Spleen (tissue), 11 donors: Measurements from ENCODE around the gene DGKG. TPM values are rescaled to one million over a fixed set of nuclear protein-coding genes. Genes with fewer than 3 reads are reported as not detected.

Experiments used
- DNase-seq: peaks from one replicate; pipeline ENCODE4 v3.0.0-alpha.2; 2020
- H3K27ac ChIP-seq, 8 donors: fragments of 200-600 bp; sonication (generic) in 7 of 8; 1 replicate in 4 of 8; 2 replicates in 4 of 8; pipeline versions ENCODE4 v1.5.0 to v1.8.0; 2016 to 2021; ENCODE audit warnings: inconsistent platforms in 4 of 8, mild to moderate bottlenecking in 4 of 8, moderate library complexity in 1 of 8
- H3K27me3 ChIP-seq, 7 donors: fragments of 200-600 bp; sonication (generic) in 6 of 7; replicated peaks in 1 of 7; 1 replicate in 4 of 7; 2 replicates in 3 of 7; pipeline versions ENCODE4 v1.5.0 to v1.8.0; 2016 to 2021; ENCODE audit warnings: inconsistent platforms in 3 of 7, mild to moderate bottlenecking in 1 of 7
- H3K36me3 ChIP-seq, 6 donors: fragments of 200-600 bp; sonication (generic) in 5 of 6; 1 replicate in 4 of 6; 2 replicates in 2 of 6; pipeline versions ENCODE4 v1.5.0 to v1.8.0; 2016 to 2021; ENCODE audit warnings: inconsistent platforms in 2 of 6
- H3K4me1 ChIP-seq, 6 donors: fragments of 200-600 bp; sonication (generic) in 5 of 6; 1 replicate in 3 of 6; 2 replicates in 3 of 6; pipeline versions ENCODE4 v1.5.0 to v1.8.0; 2016 to 2021; ENCODE audit warnings: inconsistent platforms in 3 of 6
- H3K4me3 ChIP-seq, 8 donors: fragments of 200-600 bp; sonication (generic) in 7 of 8; 1 replicate in 4 of 8; 2 replicates in 4 of 8; pipeline versions ENCODE4 v1.5.0 to v1.8.0; 2016 to 2021; ENCODE audit warnings: inconsistent platforms in 4 of 8, mild to moderate bottlenecking in 4 of 8, moderate library complexity in 2 of 8
- H3K9me3 ChIP-seq, 8 donors: fragments of 200-600 bp; sonication (generic) in 7 of 8; 1 replicate in 4 of 8; 2 replicates in 4 of 8; pipeline versions ENCODE4 v1.5.0 to v1.8.0; 2016 to 2021; ENCODE audit warnings: inconsistent platforms in 4 of 8
- CTCF ChIP-seq, 11 experiments: fragments of 200-600 bp in 7 of 11; fragments of 450-650 bp in 4 of 11; sonication (generic) in 4 of 11; IDR thresholded peaks in 8 of 11; conservative IDR thresholded peaks in 3 of 11; 1 replicate in 7 of 11; 2 replicates in 4 of 11; pipeline versions ENCODE4 v1.4.0 to v1.8.0; 2016 to 2021; ENCODE audit warnings: antibody characterized with exemption in 11 of 11, inconsistent platforms in 4 of 11, mild to moderate bottlenecking in 1 of 11
- POLR2A ChIP-seq, 3 donors: fragments of 450-650 bp; IDR thresholded peaks; one replicate each; pipeline ENCODE4 v1.5.1; 2017; ENCODE audit warnings: antibody characterized with exemption in 3 of 3, mild to moderate bottlenecking in 1 of 3
- POLR2AphosphoS5 ChIP-seq, 3 donors: sonication (generic); formaldehyde crosslinking; IDR thresholded peaks; one replicate each; pipeline ENCODE4 v1.5.1; 2017; ENCODE audit warnings: antibody characterized with exemption in 3 of 3
- WGBS, 5 donors: extraction: QIAGEN DNeasy Blood & Tissue Kit in 3 of 5; methylation state at CpG; one replicate each; pipeline versions ENCODE4 v1.1.5 to v1.1.7; 2013 to 2018; 5-methylcytosine and 5-hydroxymethylcytosine counted together
- intact Hi-C: fragments of 100-400 bp; cut with DNase I; formaldehyde crosslinking; loops from one replicate; pipeline ENCODE4 v1.15.0; 2023; ENCODE audit warnings: low total_unique reads
- polyA plus RNA-seq, 3 donors: library from polyadenylated mRNA; stranded (reverse); fragments of 200-250 nt; gene quantifications; one replicate each; pipeline ENCODE4 v1.2.1, GENCODE V29; 2013
- total RNA-seq, 7 donors: library from RNA; depleted of rRNA in 3 of 7; stranded (reverse); fragments of >200 nt in 3 of 7; fragmentation: NEBNext Ultra II Directional in 4 of 7; extraction: Animal tissue kit (Norgen Biotek cat#: 25700) in 4 of 7; gene quantifications; one replicate each; pipeline versions ENCODE4 v1.1.0 to v1.2.1, GENCODE V29; 2016 to 2021
- donor health status: healthy with polysubstance abuse.
- donor health status: DM: no; HTN: no; CAD: no; lungs with moderate emphysema.
- donor health status: DM: no; HTN: no; CAD: no.
- donor health status: Bipolar disorder and iron deficiency.
- donor health status: healthy.
- donor health status: DM: no; HTN: no; CAD: no.
- donor health status: DM: yes; HTN: yes; CAD: no.

Gene DGKG
- total and polyA plus RNA-seq, 10 donors = 0.22 to 7.7 (median 5.4) TPM

GRCh38 chr3:186317478-186317877 is 44.6 kb downstream of the DGKG start:
- 87 to 93% (median 90%) methylated on average over 7 of the region's 7 CpGs for WGBS, 5 donors
- DNase-seq = no peak
- Histone ChIP-seq H3K27me3 (no peaks in the 10 kb centered on the region), H3K27ac (no peak overlapping the region), H3K9me3 (no peaks in the 10 kb centered on the region), H3K4me1 (no peaks in the 10 kb centered on the region), H3K36me3 (peaks cover 0 to 45% (median 0%) of the 10 kb centered on the region in 6 donors), H3K4me3 (no peak overlapping the region)
- TF ChIP-seq POLR2A (IDR thresholded peaks at IDR 0.05) (no peak), CTCF (IDR thresholded peaks at IDR 0.05 in 8 of 11, conservative IDR thresholded peaks at IDR 0.05 in 3 of 11) (no peak), POLR2AphosphoS5 (IDR thresholded peaks at IDR 0.05) (no peak)
- intact Hi-C loops = no loop called here

GRCh38 chr3:186316666-186317260 is 45.3 kb downstream of the DGKG start:
- intact Hi-C loops = no loop called here
- no peak overlapping the region for H3K27ac ChIP-seq
- H3K36me3 ChIP-seq = peaks cover 0 to 45% (median 0%) of the 10 kb centered on the region in 6 donors
- H3K4me1 ChIP-seq = no peaks in the 10 kb centered on the region
- no peaks in the 10 kb centered on the region for H3K27me3 ChIP-seq
- DNase-seq = no peak
- TF ChIP-seq POLR2AphosphoS5 (IDR thresholded peaks at IDR 0.05) = no peak
- no peak for TF ChIP-seq CTCF (IDR thresholded peaks at IDR 0.05 in 8 of 11, conservative IDR thresholded peaks at IDR 0.05 in 3 of 11)
- TF ChIP-seq POLR2A (IDR thresholded peaks at IDR 0.05) = no peak
- no peaks in the 10 kb centered on the region for H3K9me3 ChIP-seq
- no peak overlapping the region for H3K4me3 ChIP-seq
- WGBS, 5 donors = 92 to 95% (median 93%) methylated on average over 9 of the region's 9 CpGs

GRCh38 chr3:186315581-186316354 is 46.3 kb downstream of the DGKG start:
- Histone ChIP-seq H3K27ac (no peak overlapping the region), H3K9me3 (no peaks in the 10 kb centered on the region), H3K4me1 (no peaks in the 10 kb centered on the region), H3K4me3 (no peak overlapping the region), H3K36me3 (peaks cover 0 to 45% (median 0%) of the 10 kb centered on the region in 6 donors), H3K27me3 (no peaks in the 10 kb centered on the region)
- no peak for DNase-seq
- intact Hi-C loops = no loop called here
- WGBS, 5 donors = 88 to 95% (median 93%) methylated on average over 5 of the region's 5 CpGs
- TF ChIP-seq POLR2A (IDR thresholded peaks at IDR 0.05) (no peak), POLR2AphosphoS5 (IDR thresholded peaks at IDR 0.05) (no peak), CTCF (IDR thresholded peaks at IDR 0.05 in 8 of 11, conservative IDR thresholded peaks at IDR 0.05 in 3 of 11) (no peak)

GRCh38 chr3:186314896-186315295 is 47.1 kb downstream of the DGKG start:
- Histone ChIP-seq H3K9me3 (no peaks in the 10 kb centered on the region), H3K4me1 (no peaks in the 10 kb centered on the region), H3K27ac (no peak overlapping the region), H3K36me3 (peaks cover 0 to 38% (median 0%) of the 10 kb centered on the region in 6 donors), H3K27me3 (no peaks in the 10 kb centered on the region), H3K4me3 (no peak overlapping the region)
- intact Hi-C loops = no loop called here
- TF ChIP-seq POLR2A (IDR thresholded peaks at IDR 0.05) (no peak), CTCF (IDR thresholded peaks at IDR 0.05 in 8 of 11, conservative IDR thresholded peaks at IDR 0.05 in 3 of 11) (no peak), POLR2AphosphoS5 (IDR thresholded peaks at IDR 0.05) (no peak)
- 82 to 95% (median 89%) methylated on average over 3 of the region's 3 CpGs for WGBS, 5 donors
- DNase-seq = no peak
